Upper lobe of left lung (tissue), 6 donors: ENCODE measurements around the gene TMEM43. TPM values are rescaled to one million over a fixed set of nuclear protein-coding genes. Genes with fewer than 3 reads are reported as not detected.

Experiments used
- ATAC-seq, 2 donors: fragments of 200-7000 bp; cut with Tn5 transposase; one replicate each; pipeline ENCODE4 v1.9.1; 2022; ENCODE audit warnings: mild to moderate bottlenecking in 2 of 2, moderate library complexity in 2 of 2; ENCODE audit not compliant: low FRiP score in 2 of 2
- DNase-seq, 2 donors: peaks; one replicate each; pipeline ENCODE4 v3.0.0-alpha.2; 2019 to 2020
- H3K27ac ChIP-seq, 4 donors: fragments of 200-600 bp; sonication (generic); one replicate each; pipeline ENCODE4 v1.5.1; 2016 to 2019
- H3K27me3 ChIP-seq, 4 donors: fragments of 200-600 bp; sonication (generic); one replicate each; pipeline ENCODE4 v1.5.1; 2017 to 2019
- H3K36me3 ChIP-seq, 4 donors: fragments of 200-600 bp; sonication (generic); one replicate each; pipeline ENCODE4 v1.5.1; 2016 to 2019
- H3K4me1 ChIP-seq, 4 donors: fragments of 200-600 bp; sonication (generic); one replicate each; pipeline ENCODE4 v1.5.1; 2018 to 2019
- H3K4me3 ChIP-seq, 4 donors: fragments of 200-600 bp; sonication (generic); one replicate each; pipeline ENCODE4 v1.5.1; 2017 to 2019; ENCODE audit warnings: mild to moderate bottlenecking in 2 of 4, moderate library complexity in 1 of 4
- H3K9me3 ChIP-seq, 4 donors: fragments of 200-600 bp; sonication (generic); one replicate each; pipeline ENCODE4 v1.5.1; 2018 to 2019
- CTCF ChIP-seq, 6 experiments: fragments of 450-650 bp in 4 of 6; fragments of 200-600 bp in 2 of 6; sonication (generic) in 2 of 6; IDR thresholded peaks; one replicate each; pipeline ENCODE4 v1.5.1; 2016 to 2019; ENCODE audit warnings: antibody characterized with exemption in 6 of 6
- EP300 ChIP-seq, 4 donors: sonication (generic); formaldehyde crosslinking; IDR thresholded peaks; one replicate each; pipeline ENCODE4 v1.5.1; 2017; ENCODE audit warnings: antibody characterized with exemption in 4 of 4, control low read depth in 2 of 4
- POLR2A ChIP-seq, 4 donors: fragments of 450-650 bp; IDR thresholded peaks; one replicate each; pipeline ENCODE4 v1.5.1; 2016 to 2017; ENCODE audit warnings: antibody characterized with exemption in 4 of 4, mild to moderate bottlenecking in 2 of 4
- POLR2AphosphoS5 ChIP-seq, 2 donors: sonication (generic); formaldehyde crosslinking; IDR thresholded peaks; one replicate each; pipeline ENCODE4 v1.5.1; 2017; ENCODE audit warnings: antibody characterized with exemption in 2 of 2
- WGBS, 2 donors: methylation state at CpG; one replicate each; pipeline ENCODE4 v1.1.5; 2017 to 2018; 5-methylcytosine and 5-hydroxymethylcytosine counted together
- total RNA-seq, 6 donors: library from RNA; depleted of rRNA in 4 of 6; stranded (reverse); fragments of >200 nt in 4 of 6; gene quantifications; one replicate each; pipeline versions ENCODE4 v1.1.0 to v1.2.1, GENCODE V29; 2016 to 2021
- donor health status: DM: no; HTN: no; CAD: no; lungs with moderate emphysema.
- donor health status: DM: no; HTN: yes; CAD: no; lungs with severe emphysema.

TMEM43 gene
- total RNA-seq, 6 donors from 2014 or later, result 48.2 to 158 (median 87.7) TPM

GRCh38 chr3:14154895-14155440 lies 30.1 kb downstream of the TMEM43 start:
- Histone ChIP-seq H3K27ac (no peak overlapping the region), H3K27me3 (no peaks in the 10 kb centered on the region), H3K9me3 (no peaks in the 10 kb centered on the region), H3K4me3 (no peak overlapping the region), H3K4me1 (no peaks in the 10 kb centered on the region), H3K36me3 (peaks cover 29 to 90% (median 68%) of the 10 kb centered on the region in 4 donors)
- no peak for TF ChIP-seq EP300 (IDR thresholded peaks at IDR 0.05)
- TF ChIP-seq POLR2AphosphoS5 (IDR thresholded peaks at IDR 0.05), result no peak
- TF ChIP-seq CTCF (IDR thresholded peaks at IDR 0.05), result no peak
- ATAC-seq (no peak), DNase-seq (no peak)
- 79 to 85% methylated on average over 7 of the region's 7 CpGs for WGBS, 2 donors

GRCh38 chr3:14156201-14156600 lies 31.3 kb downstream of the TMEM43 start:
- TF ChIP-seq CTCF (IDR thresholded peaks at IDR 0.05) (no peak), POLR2AphosphoS5 (IDR thresholded peaks at IDR 0.05) (no peak), POLR2A (IDR thresholded peaks at IDR 0.05) (no peak), EP300 (IDR thresholded peaks at IDR 0.05) (no peak)
- Histone ChIP-seq H3K9me3 (peaks cover 0 to 4% (median under 1%) of the 10 kb centered on the region in 4 donors), H3K4me3 (no peak overlapping the region), H3K36me3 (peaks cover 39 to 93% (median 74%) of the 10 kb centered on the region in 4 donors), H3K27me3 (no peaks in the 10 kb centered on the region), H3K27ac (no peak overlapping the region), H3K4me1 (no peaks in the 10 kb centered on the region)
- WGBS, 2 donors, result 99 to 100% methylated on average over 7 of the region's 7 CpGs
- DNase-seq (no peak), ATAC-seq (no peak)

- H3K9me3 ChIP-seq, result peaks cover 0 to 12% (median 3%) of the 10 kb centered on the region in 4 donors
- DNase-seq (no peak), ATAC-seq (no peak)
- H3K4me3 ChIP-seq, result no peak overlapping the region
- no peaks in the 10 kb centered on the region for H3K4me1 ChIP-seq
- H3K27ac ChIP-seq, result no peak overlapping the region
- WGBS, 2 donors, result 95 to 96% methylated on average over 13 of the region's 13 CpGs
- H3K36me3 ChIP-seq, result peaks cover 40 to 93% (median 73%) of the 10 kb centered on the region in 4 donors
- no peak for TF ChIP-seq POLR2A (IDR thresholded peaks at IDR 0.05)
- no peak for TF ChIP-seq CTCF (IDR thresholded peaks at IDR 0.05)
- no peak for TF ChIP-seq POLR2AphosphoS5 (IDR thresholded peaks at IDR 0.05)
- H3K27me3 ChIP-seq, result no peaks in the 10 kb centered on the region
These were observed 32.1 kb downstream of the TMEM43 start for GRCh38 chr3:14156843-14157561.

GRCh38 chr3:14157951-14158350 lies 33.1 kb downstream of the TMEM43 start:
- peaks cover 38 to 92% (median 78%) of the 10 kb centered on the region in 4 donors for H3K36me3 ChIP-seq
- TF ChIP-seq POLR2A (IDR thresholded peaks at IDR 0.05) (no peak), EP300 (IDR thresholded peaks at IDR 0.05) (no peak), POLR2AphosphoS5 (IDR thresholded peaks at IDR 0.05) (no peak), CTCF (IDR thresholded peaks at IDR 0.05) (no peak)
- no peak for DNase-seq
- no peak for ATAC-seq
- H3K4me3 ChIP-seq, result no peak overlapping the region
- H3K27me3 ChIP-seq, result no peaks in the 10 kb centered on the region
- 97 to 99% methylated on average over 7 to 9 of the region's 9 CpGs for WGBS, 2 donors
- no peak overlapping the region for H3K27ac ChIP-seq
- H3K9me3 ChIP-seq, result peaks cover 0 to 15% (median 3%) of the 10 kb centered on the region in 4 donors
- H3K4me1 ChIP-seq, result no peaks in the 10 kb centered on the region
